Measurements from ENCODE around the gene GINS2. TPM values are rescaled to one million over a fixed set of nuclear protein-coding genes. Genes with fewer than 3 reads are reported as not detected.
A peak's percentile ranks its signal among the peaks of the same experiment; 100 is the strongest.

Gene GINS2
- total RNA-seq, 3 donors from 2014 or later, result 1.2 to 11.8 (median 5.4) TPM

- Histone ChIP-seq H3K4me1 (ENCODE audit: low read depth) (peaks cover 7% of the 10 kb centered on the region), H3K36me3 (ENCODE audit: low read depth) (no peaks in the 10 kb centered on the region), H3K4me3 (no peak overlapping the region), H3K9me3 (no peaks in the 10 kb centered on the region)
- intact Hi-C loops (cut with DNase I, micrococcal nuclease), result no loop called here
- TF ChIP-seq CTCF (IDR thresholded peaks at IDR 0.05), result no peak
- DNase-seq (no peak), ATAC-seq (no peak)
Observed at GRCh38 chr16:85716022-85716679, 27.4 kb upstream of the GINS2 start.

- no peak overlapping the region for H3K4me3 ChIP-seq
- H3K36me3 ChIP-seq (ENCODE audit: low read depth), result no peaks in the 10 kb centered on the region
- ATAC-seq (no peak), DNase-seq (no peak)
- no peaks in the 10 kb centered on the region for H3K9me3 ChIP-seq
- no peak for TF ChIP-seq CTCF (IDR thresholded peaks at IDR 0.05)
- intact Hi-C loops (cut with DNase I, micrococcal nuclease), result no loop called here
- peaks cover 7% of the 10 kb centered on the region for H3K4me1 ChIP-seq (ENCODE audit: low read depth)
Observed at GRCh38 chr16:85715169-85716021, 26.6 kb upstream of the GINS2 start.

GRCh38 chr16:85712801-85713200, 24.0 kb upstream of the GINS2 start:
- no peak for TF ChIP-seq CTCF (IDR thresholded peaks at IDR 0.05)
- intact Hi-C loops (cut with DNase I, micrococcal nuclease), result no loop called here
- no peaks in the 10 kb centered on the region for H3K9me3 ChIP-seq
- ATAC-seq (peak; percentile 38), DNase-seq (no peak)
- H3K4me3 ChIP-seq, result no peak overlapping the region
- no peaks in the 10 kb centered on the region for H3K36me3 ChIP-seq (ENCODE audit: low read depth)
- H3K4me1 ChIP-seq (ENCODE audit: low read depth), result no peaks in the 10 kb centered on the region

- intact Hi-C loops (cut with DNase I, micrococcal nuclease), result no loop called here
- no peak overlapping the region for H3K4me3 ChIP-seq
- H3K36me3 ChIP-seq (ENCODE audit: low read depth), result no peaks in the 10 kb centered on the region
- DNase-seq (no peak), ATAC-seq (no peak)
- H3K4me1 ChIP-seq (ENCODE audit: low read depth), result no peaks in the 10 kb centered on the region
- no peaks in the 10 kb centered on the region for H3K9me3 ChIP-seq
- TF ChIP-seq CTCF (IDR thresholded peaks at IDR 0.05), result no peak
Observed at GRCh38 chr16:85711982-85712587, 23.3 kb upstream of the GINS2 start.

GRCh38 chr16:85710732-85711131, 22.0 kb upstream of the GINS2 start:
- Histone ChIP-seq H3K9me3 (no peaks in the 10 kb centered on the region), H3K36me3 (ENCODE audit: low read depth) (no peaks in the 10 kb centered on the region), H3K4me1 (ENCODE audit: low read depth) (no peaks in the 10 kb centered on the region), H3K4me3 (no peak overlapping the region)
- no peak for TF ChIP-seq CTCF (IDR thresholded peaks at IDR 0.05)
- ATAC-seq (no peak), DNase-seq (no peak)
- intact Hi-C loops (cut with DNase I, micrococcal nuclease), result no loop called here

All from mucosa of descending colon (tissue), 3 donors.